H1 (cell line): Measurements from ENCODE around the gene ETFB. TPM values are rescaled to one million over a fixed set of nuclear protein-coding genes. Genes with fewer than 3 reads are reported as not detected.

ENCODE experiments used
- CTCF ChIA-PET: fragments of 300-600 bp; sonication (Branson Sonifier 250); formaldehyde crosslinking; loops from one replicate; lab custom pipeline; 2021; ENCODE audit not compliant: partially characterized antibody; lab: Charles Lee
- POLR2A ChIA-PET: fragments of 300-600 bp; sonication (Branson Sonifier 250); formaldehyde crosslinking; loops from one replicate; lab custom pipeline; 2021; ENCODE audit warnings: inconsistent platforms; ENCODE audit not compliant: partially characterized antibody; lab: Charles Lee
- DNase-seq, 2 experiments: peaks; one replicate each; pipeline versions ENCODE4 v3.0.0 to v3.0.0-alpha.2; 2010 to 2022; ENCODE audit warnings: low spot score in 2 of 2, low read depth in 1 of 2, mixed read lengths in 1 of 2
- FAIRE-seq: peaks from 2 replicates; lab custom pipeline; 2011; peaks lifted over from hg19 to GRCh38; lab: Jason Lieb, UNC
- H2AFZ ChIP-seq: 2 replicates; pipeline ENCODE4 v1.8.1; 2012; ENCODE audit warnings: low read length, inconsistent platforms
- H2AK5ac ChIP-seq: 2 replicates; pipeline ENCODE4 v1.6.1; 2013; ENCODE audit warnings: low read depth, low read length
- H2BK120ac ChIP-seq: replicated peaks from 2 replicates; pipeline ENCODE3; 2013; ENCODE audit warnings: low read depth, low read length, inconsistent platforms
- H2BK12ac ChIP-seq: 2 replicates; pipeline ENCODE4 v1.6.1; 2013; ENCODE audit warnings: low read depth, low read length
- H2BK15ac ChIP-seq: 2 replicates; pipeline ENCODE4 v1.6.1; 2013; ENCODE audit warnings: low read length
- H2BK20ac ChIP-seq: 2 replicates; pipeline ENCODE4 v1.6.1; 2013; ENCODE audit warnings: low read length
- H2BK5ac ChIP-seq: 2 replicates; pipeline ENCODE4 v1.6.1; 2013; ENCODE audit warnings: low read depth, low read length
- H3K14ac ChIP-seq: 2 replicates; pipeline ENCODE4 v1.6.1; 2013; ENCODE audit warnings: inconsistent platforms; ENCODE audit not compliant: insufficient read length
- H3K18ac ChIP-seq: 2 replicates; pipeline ENCODE4 v1.6.1; 2013; ENCODE audit warnings: low read length; ENCODE audit errors: extremely low read depth
- H3K23ac ChIP-seq: 2 replicates; pipeline ENCODE4 v1.6.1; 2013; ENCODE audit warnings: inconsistent platforms; ENCODE audit not compliant: insufficient read length
- H3K23me2 ChIP-seq: 2 replicates; pipeline ENCODE4 v1.6.1; 2013; ENCODE audit warnings: low read depth, low read length
- H3K27ac ChIP-seq: 2 replicates; pipeline ENCODE4 v1.6.1; 2011; ENCODE audit warnings: low read depth, low read length, inconsistent platforms
- H3K27me3 ChIP-seq, 4 experiments: replicated peaks in 1 of 4; 1 replicate in 1 of 4; 2 replicates in 3 of 4; pipeline versions ENCODE4 v1.6.1 to v1.8.1; 2011 to 2013; ENCODE audit warnings: low read length in 3 of 4, mild to moderate bottlenecking in 3 of 4, inconsistent platforms in 2 of 4, mixed read lengths in 2 of 4, moderate library complexity in 1 of 4; ENCODE audit not compliant: control insufficient read depth in 3 of 4, insufficient read depth in 3 of 4; ENCODE audit errors: extremely low read depth in 1 of 4
- H3K36me3 ChIP-seq, 4 experiments: 2 replicates each; pipeline versions ENCODE4 v1.6.1 to v1.8.1; 2011 to 2013; ENCODE audit warnings: mild to moderate bottlenecking in 4 of 4, low read length in 3 of 4, moderate library complexity in 2 of 4, control low read depth in 1 of 4, inconsistent platforms in 1 of 4; ENCODE audit not compliant: insufficient read depth in 4 of 4, control insufficient read depth in 2 of 4
- H3K4ac ChIP-seq: replicated peaks from 2 replicates; pipeline ENCODE3; 2013; ENCODE audit warnings: low read length, low read depth, mixed read lengths, inconsistent platforms; ENCODE audit not compliant: insufficient read length
- H3K4me1 ChIP-seq, 4 experiments: replicated peaks in 1 of 4; 1 replicate in 1 of 4; 2 replicates in 3 of 4; pipeline versions ENCODE4 v1.6.1 to v1.8.1; 2011 to 2013; ENCODE audit warnings: low read length in 3 of 4, inconsistent platforms in 2 of 4, mixed read lengths in 1 of 4; ENCODE audit not compliant: insufficient read depth in 4 of 4, control insufficient read depth in 3 of 4
- H3K4me2 ChIP-seq, 2 experiments: 2 replicates each; pipeline versions ENCODE4 v1.6.1 to v1.8.1; 2011 to 2013; ENCODE audit warnings: low read depth in 2 of 2, low read length in 2 of 2, control low read depth in 1 of 2, inconsistent platforms in 1 of 2, mild to moderate bottlenecking in 1 of 2; ENCODE audit not compliant: insufficient read depth in 1 of 2
- H3K4me3 ChIP-seq, 4 experiments: fragments of 200-600, 300-600 bp in 1 of 4; sonication (generic), shearing (Covaris generic), sonication (Bioruptor Twin) in 1 of 4; 2 replicates each; pipeline versions ENCODE4 v1.5.1 to v1.8.1; 2011 to 2016; ENCODE audit warnings: low read length in 4 of 4, low read depth in 3 of 4, control low read depth in 2 of 4, inconsistent platforms in 2 of 4, mild to moderate bottlenecking in 2 of 4, mixed read lengths in 1 of 4, moderate library complexity in 1 of 4; ENCODE audit not compliant: insufficient read depth in 2 of 4; ENCODE audit errors: extremely low read depth in 1 of 4
- H3K56ac ChIP-seq: replicated peaks from 2 replicates; pipeline ENCODE3; 2013; ENCODE audit warnings: low read depth, mild to moderate bottlenecking, mixed read lengths, low read length, inconsistent platforms; ENCODE audit not compliant: insufficient read length
- H3K79me1 ChIP-seq: 2 replicates; pipeline ENCODE4 v1.6.1; 2013; ENCODE audit warnings: low read depth, low read length, control low read depth
- H3K79me2 ChIP-seq, 2 experiments: 2 replicates each; pipeline versions ENCODE4 v1.6.1 to v1.8.1; 2012 to 2013; ENCODE audit warnings: low read length in 2 of 2, mild to moderate bottlenecking in 2 of 2, inconsistent platforms in 1 of 2; ENCODE audit not compliant: insufficient read depth in 2 of 2, control insufficient read depth in 1 of 2
- H3K9ac ChIP-seq, 4 experiments: replicated peaks in 1 of 4; 1 replicate in 1 of 4; 2 replicates in 3 of 4; pipeline versions ENCODE4 v1.6.1 to v1.8.1; 2011 to 2013; ENCODE audit warnings: low read depth in 3 of 4, low read length in 3 of 4, control low read depth in 2 of 4, mild to moderate bottlenecking in 2 of 4, moderate library complexity in 2 of 4, inconsistent platforms in 1 of 4; ENCODE audit errors: extremely low read depth in 1 of 4
- H3K9me3 ChIP-seq, 2 experiments: 2 replicates each; pipeline versions ENCODE4 v1.6.1 to v1.8.1; 2012 to 2013; ENCODE audit warnings: mild to moderate bottlenecking in 2 of 2, moderate library complexity in 2 of 2, control low read depth in 1 of 2, inconsistent platforms in 1 of 2, low read depth in 1 of 2, low read length in 1 of 2, mixed read lengths in 1 of 2; ENCODE audit not compliant: insufficient read depth in 2 of 2
- H4K20me1 ChIP-seq, 2 experiments: replicated peaks in 1 of 2; 2 replicates each; pipeline versions ENCODE3 to v1.8.1; 2011 to 2013; ENCODE audit warnings: inconsistent platforms in 2 of 2, low read length in 2 of 2, mild to moderate bottlenecking in 1 of 2; ENCODE audit not compliant: insufficient read depth in 2 of 2, control insufficient read depth in 1 of 2
- H4K5ac ChIP-seq: 2 replicates; pipeline ENCODE4 v1.6.1; 2013; ENCODE audit warnings: low read length, low read depth, mixed read lengths, inconsistent platforms; ENCODE audit not compliant: insufficient read length
- H4K8ac ChIP-seq: 2 replicates; pipeline ENCODE4 v1.8.0; 2013; ENCODE audit warnings: mild to moderate bottlenecking, moderate library complexity, low read length, inconsistent platforms; ENCODE audit not compliant: insufficient read depth; ENCODE audit errors: extremely low read depth
- H4K91ac ChIP-seq: replicated peaks from 2 replicates; pipeline ENCODE3; 2013; ENCODE audit warnings: low read length, mixed read lengths, inconsistent platforms; ENCODE audit not compliant: insufficient read length
- CHD2 ChIP-seq: IDR thresholded peaks from 2 replicates; pipeline ENCODE4 v1.6.1; 2012; ENCODE audit warnings: low read length, improper control_type of control experiment
- E2F6 ChIP-seq: IDR thresholded peaks from 2 replicates; pipeline ENCODE4 v1.6.1; 2012; ENCODE audit warnings: inconsistent platforms
- MAX ChIP-seq: IDR thresholded peaks from 2 replicates; pipeline ENCODE4 v1.6.1; 2012; ENCODE audit warnings: inconsistent platforms
- PHF8 ChIP-seq: fragments of 200-600 bp; sonication (generic); conservative IDR thresholded peaks from 2 replicates; pipeline ENCODE4 v1.7.1; 2012; ENCODE audit warnings: low read depth, mild to moderate bottlenecking, inconsistent platforms, low read length, moderate library complexity
- POLR2A ChIP-seq, 2 experiments: IDR thresholded peaks; 1 replicate in 1 of 2; 2 replicates in 1 of 2; pipeline ENCODE4 v1.6.1; 2011; ENCODE audit warnings: low read depth in 2 of 2, low read length in 2 of 2, mild to moderate bottlenecking in 2 of 2; ENCODE audit errors: control extremely low read depth in 1 of 2
- POU5F1 ChIP-seq: IDR thresholded peaks from 2 replicates; pipeline ENCODE4 v1.6.1; 2011; ENCODE audit warnings: low read depth, mild to moderate bottlenecking, low read length, moderate library complexity
- RAD21 ChIP-seq, 2 experiments: IDR thresholded peaks in 1 of 2; conservative IDR thresholded peaks in 1 of 2; 2 replicates each; pipeline ENCODE4 v1.6.1; 2011; ENCODE audit warnings: low read depth in 2 of 2, low read length in 2 of 2, improper control_type of control experiment in 1 of 2, inconsistent platforms in 1 of 2, mild to moderate bottlenecking in 1 of 2, moderate library complexity in 1 of 2
- SIN3A ChIP-seq, 2 experiments: IDR thresholded peaks in 1 of 2; conservative IDR thresholded peaks in 1 of 2; 2 replicates each; pipeline ENCODE4 v1.6.1; 2011 to 2012; ENCODE audit warnings: low read length in 2 of 2, improper control_type of control experiment in 1 of 2, low read depth in 1 of 2, mild to moderate bottlenecking in 1 of 2
- TAF1 ChIP-seq: IDR thresholded peaks from 2 replicates; pipeline ENCODE4 v1.6.1; 2011; ENCODE audit warnings: mild to moderate bottlenecking, low read depth, low read length
- USF2 ChIP-seq: IDR thresholded peaks from 2 replicates; pipeline ENCODE4 v1.6.1; 2011; ENCODE audit warnings: low read length, improper control_type of control experiment
- WGBS, 2 experiments: shearing (Covaris generic) in 1 of 2; methylation state at CpG; one replicate each; pipeline versions ENCODE4 v1.1.6 to v1.1.7; 2013 to 2015; ENCODE audit warnings: low lambda C conversion rate in 2 of 2, mixed read lengths in 2 of 2, inconsistent platforms in 1 of 2, low coverage in 1 of 2, missing lambda C conversion rate in 1 of 2; ENCODE audit not compliant: insufficient replicate concordance in 2 of 2, insufficient coverage in 1 of 2, insufficient read length in 1 of 2; ENCODE audit errors: extremely low coverage in 1 of 2, missing lambda C conversion rate in 1 of 2; 5-methylcytosine and 5-hydroxymethylcytosine counted together
- polyA plus RNA-seq, 7 experiments: library from polyadenylated mRNA; depleted of rRNA in 3 of 7; stranded (reverse) in 5 of 7; unstranded in 2 of 7; fragments of >200 nt in 5 of 7; fragments of 200-250 nt in 2 of 7; gene quantifications; 1 replicate in 5 of 7; 2 replicates in 1 of 7; 4 replicates in 1 of 7; pipeline versions ENCODE4 v1.2.1 to v1.2.3, GENCODE V29; 2011 to 2013; ENCODE audit warnings: missing spikeins in 2 of 7, mixed read lengths in 2 of 7
- total RNA-seq: library from RNA; stranded (reverse); fragmentation: NEBNext Ultra II Directional; extraction: Animal tissue kit (Norgen Biotek cat#: 25700); gene quantifications from 2 replicates; pipeline ENCODE4 v1.2.1, GENCODE V29; 2021

ETFB gene
- total and polyA plus RNA-seq, 2 of the 8 experiments (the other 6 are each of a cell fraction or from before 2014, with no cell fraction given) = 40.0 to 66.5 TPM

GRCh38 chr19:51347209-51347928 lies 18.8 kb downstream of the ETFB start:
- no peaks in the 10 kb centered on the region for H3K79me1 ChIP-seq
- no peak overlapping the region for H3K9ac ChIP-seq
- peaks cover 0 to 3% of the 10 kb centered on the region in 2 experiments for H4K20me1 ChIP-seq
- no peak overlapping the region for H3K56ac ChIP-seq
- CTCF ChIA-PET = interaction anchor here (0.9 to 2.0 kb wide), 4 partner anchors 12 to 167 kb away, joined by 3 to 6 read pairs (median 6); no protein-coding TSS in a partner anchor
- no peak overlapping the region for H3K23ac ChIP-seq
- DNase-seq (no peak), FAIRE-seq (no peak)
- WGBS, 2 experiments = 83% methylated on average over 10 of the region's 10 CpGs; no CpG with 5 or more reads in 1 of the 2 experiments
- H4K5ac ChIP-seq = no peak overlapping the region
- H4K91ac ChIP-seq = no peak overlapping the region
- no peak overlapping the region for H2BK20ac ChIP-seq
- H3K4me3 ChIP-seq = no peak overlapping the region
- no peaks in the 10 kb centered on the region for H3K9me3 ChIP-seq
- no peaks in the 10 kb centered on the region for H3K79me2 ChIP-seq
- 0 out of 2 replicates have a peak, but pooled peaks cover 1% of the 10 kb centered on the region for H3K23me2 ChIP-seq
- no peak overlapping the region for H2AFZ ChIP-seq
- no peak overlapping the region for H2BK5ac ChIP-seq
- no peak overlapping the region for H3K14ac ChIP-seq
- no peaks in the 10 kb centered on the region; a peak in 1 of 8 replicates for H3K36me3 ChIP-seq
- no peak overlapping the region for H2BK120ac ChIP-seq
- H3K27me3 ChIP-seq = no peaks in the 10 kb centered on the region; a peak in 1 of 7 replicates
- H4K8ac ChIP-seq = no peak overlapping the region
- H3K4ac ChIP-seq = no peak overlapping the region
- no peak overlapping the region for H2BK12ac ChIP-seq
- no peak overlapping the region for H3K27ac ChIP-seq
- no peak overlapping the region for H2BK15ac ChIP-seq
- POLR2A ChIA-PET = interaction anchor here (0.6 kb wide), 1 partner anchor 543 kb away, joined by 3 read pairs; no protein-coding TSS in a partner anchor
- no peak overlapping the region for H3K18ac ChIP-seq
- H3K4me1 ChIP-seq = peaks cover 0 to 7% (median 5%) of the 10 kb centered on the region in 4 experiments; a peak in 6 of 7 replicates
- no peak overlapping the region; a peak in 1 of 4 replicates for H3K4me2 ChIP-seq
- no peak overlapping the region for H2AK5ac ChIP-seq
- TF ChIP-seq MAX = no peak
- no peak for TF ChIP-seq RAD21 (IDR thresholded peaks at IDR 0.05 in 1 of 2, conservative IDR thresholded peaks at IDR 0.05 in 1 of 2; ENCODE audit: low read depth in 2 of 2, low read length in 2 of 2)
- TF ChIP-seq SIN3A (conservative IDR thresholded peaks at IDR 0.05 in 1 of 2, IDR thresholded peaks at IDR 0.05 in 1 of 2; ENCODE audit: low read depth in 1 of 2, low read length in 2 of 2) = no peak
- no peak for TF ChIP-seq E2F6
- TF ChIP-seq PHF8 = no peak
- TF ChIP-seq USF2 = no peak
- TF ChIP-seq POU5F1 = no peak
- no peak for TF ChIP-seq CHD2
- TF ChIP-seq TAF1 = no peak
- no peak for TF ChIP-seq POLR2A (IDR thresholded peaks at IDR 0.05; ENCODE audit: control extremely low read depth in 1 of 2, low read depth in 2 of 2, low read length in 2 of 2)
